NCI-H1694 treated with DMSO at 0.1 percent for 48 hours (cell line): ENCODE measurements around the gene CHRM4.

Experiments used
- DNase-seq: peaks from one replicate; lab custom pipeline; 2025; lab: John Stamatoyannopoulos, UW

CHRM4 gene

DNA sequence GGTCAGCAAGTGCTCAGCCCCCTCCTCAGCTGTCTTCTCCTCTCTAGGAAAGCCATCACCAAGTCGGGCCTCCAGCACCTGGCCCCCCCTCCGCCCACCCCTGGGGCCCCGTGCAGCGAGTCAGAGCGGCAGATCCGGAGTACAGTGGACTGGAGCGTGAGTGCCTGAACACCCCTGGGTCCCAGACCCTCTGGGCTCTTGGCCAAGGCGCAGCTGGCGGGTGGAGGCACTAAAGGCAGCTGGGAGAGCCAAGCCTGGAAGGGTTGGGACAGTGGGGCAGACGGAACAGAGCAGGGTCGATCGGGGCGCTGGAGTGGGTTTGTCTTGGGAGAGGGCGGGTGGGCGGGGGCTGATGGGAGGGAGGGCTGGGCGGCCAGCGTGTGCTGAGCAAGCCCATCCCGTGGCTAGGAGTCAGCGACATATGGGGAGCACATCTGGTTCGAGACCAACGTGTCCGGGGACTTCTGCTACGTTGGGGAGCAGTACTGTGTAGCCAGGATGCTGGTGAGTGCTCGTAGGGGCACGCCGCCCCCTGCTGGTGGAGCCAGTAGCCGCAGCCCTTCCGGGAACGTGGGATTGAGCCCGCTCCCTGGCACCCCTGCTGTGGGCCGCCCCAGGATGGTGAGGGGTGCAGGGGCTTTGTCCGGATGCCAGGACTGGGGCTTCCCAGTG is 24.2 kb downstream of the CHRM4 start:
- DNase-seq = peak; percentile 46

DNA sequence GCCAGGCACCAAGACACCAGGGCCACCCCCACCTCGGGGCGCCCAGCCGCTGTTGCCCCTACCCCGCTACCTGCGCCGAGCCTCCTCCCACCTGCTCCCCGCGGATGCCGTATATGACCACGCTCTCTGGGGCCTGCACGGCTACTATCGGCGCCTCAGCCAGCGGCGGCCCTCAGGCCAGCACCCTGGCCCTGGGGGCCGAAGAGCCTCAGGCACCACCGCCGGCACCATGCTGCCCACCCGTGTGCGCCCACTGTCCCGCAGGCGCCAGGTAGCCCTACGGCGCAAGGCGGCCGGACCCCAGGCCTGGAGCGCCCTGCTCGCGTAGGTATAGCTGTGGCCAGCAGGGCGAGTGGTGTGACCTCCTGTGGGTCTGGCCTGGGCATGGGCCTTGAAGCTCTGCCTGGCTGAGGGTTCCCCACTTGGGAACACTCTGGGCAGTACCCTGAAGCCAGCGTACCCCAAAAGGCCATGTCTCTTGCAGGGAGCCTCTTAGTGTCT is 24.9 kb downstream of the CHRM4 start:
- DNase-seq = no peak

- no peak for DNase-seq
Measured at GRCh38 chr11:46366260-46366659, 25.3 kb downstream of the CHRM4 start.

- DNase-seq = no peak
Measured at GRCh38 chr11:46364791-46365190, 26.8 kb downstream of the CHRM4 start.

DNA sequence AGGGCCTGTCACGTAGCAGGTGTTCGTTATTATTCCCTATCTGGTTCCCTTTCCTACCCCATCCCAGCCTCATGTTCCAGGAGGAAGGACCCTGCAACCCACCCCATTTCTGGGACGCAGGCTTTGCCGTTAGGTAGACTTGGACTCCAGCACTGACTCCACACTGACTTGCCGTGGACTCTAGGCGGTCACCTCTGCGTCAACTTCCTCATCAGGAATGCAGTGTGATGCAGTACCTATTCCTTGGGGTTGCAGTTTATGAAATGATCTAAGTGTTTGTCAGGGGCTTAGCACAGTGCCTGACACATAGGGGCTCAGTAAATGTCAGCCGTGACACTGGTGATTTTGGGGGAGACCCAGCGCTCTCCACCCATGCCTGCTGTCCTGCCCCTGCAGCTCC is 27.5 kb downstream of the CHRM4 start:
- no peak for DNase-seq

- DNase-seq = no peak
Measured at GRCh38 chr11:46363455-46364005, 28.0 kb downstream of the CHRM4 start.

GRCh38 chr11:46363031-46363407 is 28.6 kb downstream of the CHRM4 start:
- DNase-seq = no peak

- no peak for DNase-seq
Measured at GRCh38 chr11:46362156-46363030, 29.2 kb downstream of the CHRM4 start.

DNA sequence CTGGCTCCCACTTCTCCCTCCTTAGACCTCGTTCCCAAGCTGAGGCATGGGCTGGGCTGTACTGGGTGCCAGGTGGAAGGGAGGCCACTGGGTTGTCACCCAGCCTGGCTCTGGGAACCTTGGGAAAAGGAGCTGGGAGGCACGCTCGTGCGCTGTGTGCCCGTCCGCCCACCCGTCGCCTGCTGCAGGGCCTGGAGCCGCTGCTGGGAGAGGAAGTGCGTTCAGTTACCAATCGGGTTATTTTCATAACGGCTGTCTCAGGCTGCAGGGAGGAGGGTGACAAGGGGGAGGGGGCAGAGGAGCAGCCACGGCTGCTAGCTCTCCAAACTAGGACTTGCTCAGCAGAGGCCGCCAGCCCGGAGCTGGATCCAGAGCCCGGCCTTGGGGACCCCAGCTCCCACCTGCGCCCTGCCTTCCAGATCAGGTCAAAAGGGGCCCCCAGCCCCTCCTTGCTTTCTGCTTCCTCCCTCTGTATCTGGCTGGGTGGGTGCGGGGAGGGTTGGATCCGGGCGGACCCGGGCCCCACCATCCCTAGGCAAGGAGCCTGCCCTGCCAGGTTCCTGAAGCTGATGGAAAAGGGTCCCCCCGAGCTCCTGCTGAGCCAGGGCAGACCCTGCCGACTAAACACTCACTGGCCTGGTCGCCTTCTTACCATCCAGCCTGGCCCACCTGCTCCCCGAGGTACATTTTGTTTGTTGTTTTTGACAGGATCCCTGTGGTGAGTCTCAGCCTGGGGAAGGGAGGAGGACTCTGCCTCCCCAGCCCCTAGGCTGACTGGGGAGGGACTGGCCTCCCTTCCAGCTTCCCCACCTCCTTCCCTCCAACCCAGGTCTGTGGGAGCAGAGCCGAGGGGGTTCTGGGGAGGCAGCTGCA is 30.1 kb downstream of the CHRM4 start:
- DNase-seq = peak; percentile 37

- no peak for DNase-seq
Measured at GRCh38 chr11:46360878-46361277, 30.7 kb downstream of the CHRM4 start.

GRCh38 chr11:46359953-46360352 is 31.6 kb downstream of the CHRM4 start:
- no peak for DNase-seq

GRCh38 chr11:46357483-46357936 is 34.1 kb downstream of the CHRM4 start:
- no peak for DNase-seq

GRCh38 chr11:46356924-46357482 is 34.6 kb downstream of the CHRM4 start:
- DNase-seq = no peak

GRCh38 chr11:46353698-46354097 is 37.9 kb downstream of the CHRM4 start:
- DNase-seq = no peak

DNA sequence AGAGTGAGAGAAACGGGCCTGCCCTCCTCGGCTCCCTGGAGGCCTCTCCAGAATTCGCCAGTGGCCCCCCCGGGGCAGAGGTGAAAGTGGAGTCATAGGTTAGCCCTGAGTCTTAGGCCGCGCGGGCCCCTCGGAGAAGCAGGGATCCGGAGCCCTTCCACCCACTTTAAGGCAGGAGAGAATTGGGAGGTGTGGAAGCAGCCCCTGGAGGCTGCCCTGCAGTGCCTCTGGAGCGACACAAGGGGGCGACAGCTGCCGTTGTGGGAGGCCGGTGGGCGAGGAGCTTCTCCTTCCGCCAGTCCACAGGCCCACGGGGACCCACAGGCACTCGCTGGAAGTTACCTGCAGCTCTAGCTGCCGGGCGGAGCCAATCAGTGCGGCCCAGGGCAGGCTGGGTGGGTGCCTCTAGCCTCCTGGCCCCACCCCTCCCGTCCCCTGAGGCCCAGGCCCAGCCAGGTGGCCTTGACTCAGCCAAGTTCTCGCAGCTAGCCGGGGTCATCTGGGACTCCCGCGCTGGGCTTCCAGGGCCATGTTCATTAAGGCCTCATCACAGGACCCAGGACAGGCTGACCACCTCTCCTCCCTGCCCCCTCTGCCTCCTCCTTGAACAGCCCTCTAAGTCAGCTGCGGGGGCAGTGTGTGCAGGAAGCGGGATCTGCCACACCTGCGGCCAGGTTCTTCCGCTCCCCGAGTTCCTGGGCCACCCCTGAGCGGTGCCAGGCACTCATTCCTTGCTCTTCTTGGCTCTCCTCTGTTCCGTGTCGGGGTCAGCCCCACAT is 39.3 kb downstream of the CHRM4 start:
- peak; percentile 31 for DNase-seq

- DNase-seq = no peak
Measured at GRCh38 chr11:46351606-46352005, 40.0 kb downstream of the CHRM4 start.

- DNase-seq = no peak
Measured at GRCh38 chr11:46351148-46351547, 40.4 kb downstream of the CHRM4 start.

DNA sequence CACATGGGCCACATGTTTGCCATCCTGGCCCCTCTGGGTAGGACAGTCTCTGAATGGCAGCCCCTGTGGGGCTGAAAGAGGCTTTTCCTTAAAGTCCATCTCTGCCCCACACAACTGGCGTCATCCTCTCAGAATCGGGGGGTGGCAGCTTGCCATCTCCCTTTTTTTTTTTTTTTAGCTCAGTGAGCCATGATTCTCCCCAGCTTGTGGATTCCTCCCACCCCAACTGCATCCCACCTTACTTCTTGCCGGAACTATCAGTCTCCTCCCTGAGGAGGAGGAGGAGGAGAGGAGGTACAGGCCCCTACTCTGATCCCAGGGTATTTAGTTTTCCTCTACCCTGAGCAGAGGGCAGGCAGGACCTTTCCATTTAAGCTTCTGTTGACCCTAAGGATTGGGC is 40.9 kb downstream of the CHRM4 start:
- no peak for DNase-seq

DNA sequence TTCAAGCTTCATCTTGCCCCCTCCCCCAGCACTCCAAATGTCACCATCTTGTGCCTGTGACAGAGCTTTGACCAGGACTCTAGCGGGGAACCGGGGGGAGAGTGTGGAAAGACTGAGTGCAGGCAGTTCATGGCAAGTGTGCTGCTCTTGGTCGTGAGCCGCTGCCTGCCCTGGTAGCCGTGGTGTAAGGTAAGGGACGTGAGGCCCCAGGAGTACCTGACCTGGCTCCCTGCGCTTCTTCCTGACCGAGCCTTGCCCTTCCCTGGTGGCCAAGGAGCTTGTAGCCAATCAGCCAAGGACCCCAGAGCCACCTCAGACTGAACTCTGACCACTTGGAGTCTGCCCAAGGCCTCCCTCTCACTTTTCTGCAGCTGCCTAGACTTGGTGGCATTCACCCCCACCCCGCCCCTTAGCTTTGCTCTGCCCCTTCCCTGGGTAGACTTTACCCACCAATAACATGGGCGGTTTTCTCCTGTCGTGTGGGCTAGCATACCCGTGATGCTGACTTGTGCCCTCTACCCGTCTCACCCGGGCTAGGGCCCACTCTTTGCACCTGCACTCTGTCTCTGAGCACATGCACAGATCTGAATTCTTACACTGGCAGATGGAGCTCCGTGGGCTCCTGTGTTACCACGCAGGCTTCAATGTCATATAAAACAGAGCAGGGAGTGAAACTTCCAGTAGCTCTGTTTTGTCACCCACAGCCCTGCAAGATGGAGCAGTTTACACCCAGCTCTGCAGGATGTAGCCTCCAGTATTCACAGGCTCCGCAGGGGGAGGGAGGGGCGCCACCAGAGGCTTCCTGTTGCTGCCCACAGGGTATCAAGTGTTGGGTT is 42.8 kb downstream of the CHRM4 start:
- DNase-seq = no peak
